ENCODE results near the gene FAM43A. TPM values are rescaled to one million over a fixed set of nuclear protein-coding genes. Genes with fewer than 3 reads are reported as not detected.

The FAM43A gene
- total and polyA plus RNA-seq, 2 of the 4 experiments (the other 2 are of a cell fraction) = 3.0 to 11.5 TPM

- 2% methylated on average over 34 of the region's 57 CpGs; no CpG with 5 or more reads in 1 of the 2 experiments for WGBS, 2 experiments (ENCODE audit: extremely low coverage in 2 of 2, insufficient read length in 1 of 2)
- H4K91ac ChIP-seq (ENCODE audit: insufficient read depth, low read depth, low read length) = peak overlapping the region; percentile 57
- peaks cover 19% of the 10 kb centered on the region for H3K4me1 ChIP-seq (ENCODE audit: control insufficient read depth, insufficient read depth, low read length)
- peaks cover 33% of the 10 kb centered on the region for H4K20me1 ChIP-seq (ENCODE audit: insufficient read depth, low read length)
- peak overlapping the region; percentile 95 for H3K4me2 ChIP-seq (ENCODE audit: low read depth, low read length)
- peak overlapping the region; percentile 14 for H2BK5ac ChIP-seq (ENCODE audit: low read depth, low read length, poor library complexity, severe bottlenecking)
- H2AK5ac ChIP-seq (ENCODE audit: low read depth, low read length) = peak overlapping the region; percentile 20; the same call in 1 of the 2 replicates
- DNase-seq = peak; percentile 51
- dilution Hi-C loops (cut with HindIII; ENCODE audit: low sequenced_read_pairs, unreplicated experiment) (no loop called here), intact Hi-C loops (cut with micrococcal nuclease) (loop anchor here (2.0 to 5.0 kb wide), 6 partner anchors 39 to 467 kb away; no protein-coding TSS in a partner anchor), in situ Hi-C loops (cut with MboI; ENCODE audit: low sequenced_read_pairs) (no loop called here)
- H4K8ac ChIP-seq (ENCODE audit: low read depth in 2 of 2, low read length in 2 of 2) = peak overlapping the region; percentile 22 to 59; a peak in 1 of 4 replicates
- TF ChIP-seq, protein P1, sequence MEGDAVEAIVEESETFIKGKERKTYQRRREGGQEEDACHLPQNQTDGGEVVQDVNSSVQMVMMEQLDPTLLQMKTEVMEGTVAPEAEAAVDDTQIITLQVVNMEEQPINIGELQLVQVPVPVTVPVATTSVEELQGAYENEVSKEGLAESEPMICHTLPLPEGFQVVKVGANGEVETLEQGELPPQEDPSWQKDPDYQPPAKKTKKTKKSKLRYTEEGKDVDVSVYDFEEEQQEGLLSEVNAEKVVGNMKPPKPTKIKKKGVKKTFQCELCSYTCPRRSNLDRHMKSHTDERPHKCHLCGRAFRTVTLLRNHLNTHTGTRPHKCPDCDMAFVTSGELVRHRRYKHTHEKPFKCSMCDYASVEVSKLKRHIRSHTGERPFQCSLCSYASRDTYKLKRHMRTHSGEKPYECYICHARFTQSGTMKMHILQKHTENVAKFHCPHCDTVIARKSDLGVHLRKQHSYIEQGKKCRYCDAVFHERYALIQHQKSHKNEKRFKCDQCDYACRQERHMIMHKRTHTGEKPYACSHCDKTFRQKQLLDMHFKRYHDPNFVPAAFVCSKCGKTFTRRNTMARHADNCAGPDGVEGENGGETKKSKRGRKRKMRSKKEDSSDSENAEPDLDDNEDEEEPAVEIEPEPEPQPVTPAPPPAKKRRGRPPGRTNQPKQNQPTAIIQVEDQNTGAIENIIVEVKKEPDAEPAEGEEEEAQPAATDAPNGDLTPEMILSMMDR (conservative IDR thresholded peaks at IDR 0.05; ENCODE audit: low read depth, low read length) = peak; percentile 40
- TF ChIP-seq CEBPB (IDR thresholded peaks at IDR 0.05; ENCODE audit: low read depth, low read length) (peak; percentile 67), MAFK (IDR thresholded peaks at IDR 0.05; ENCODE audit: low read depth, low read length) (no peak), BHLHE40 (IDR thresholded peaks at IDR 0.05; ENCODE audit: low read depth, low read length) (peak; percentile 56; the same call in 1 of the 2 replicates), RCOR1 (IDR thresholded peaks at IDR 0.05; ENCODE audit: insufficient replicate concordance, low read length) (no peak), SMC3 (IDR thresholded peaks at IDR 0.05; ENCODE audit: low read depth, low read length) (peak; percentile 16; the same call in 1 of the 2 replicates), RAD21 (IDR thresholded peaks at IDR 0.05; ENCODE audit: low read length) (peak; percentile 37)
- peak overlapping the region; percentile 93 for H2AFZ ChIP-seq (replicated peaks; ENCODE audit: low read length, poor library complexity)
- no peaks in the 10 kb centered on the region for H3K27me3 ChIP-seq (ENCODE audit: control insufficient read depth, insufficient read depth, low read length)
- H3K9me3 ChIP-seq (ENCODE audit: control insufficient read depth, insufficient read depth, low read length) = no peaks in the 10 kb centered on the region
- 0 out of 2 replicates have a peak, but pooled peaks cover 6% of the 10 kb centered on the region for H3K9me1 ChIP-seq (ENCODE audit: insufficient read depth, low read length)
- H3K18ac ChIP-seq (ENCODE audit: low read depth, low read length) = peak overlapping the region; percentile 61; the same call in 1 of the 2 replicates
- ChIA-PET CTCF (interaction anchor here (0.6 to 2.5 kb wide), 7 partner anchors 15 to 583 kb away, joined by 3 to 9 read pairs (median 5); partner anchors contain the start of gene LSG1), POLR2A (ENCODE audit: unreplicated experiment) (interaction anchor here (0.6 to 0.7 kb wide), 2 partner anchors 15 to 820 kb away, joined by 3 to 4 read pairs; no protein-coding TSS in a partner anchor)
- H3K14ac ChIP-seq (replicated peaks; ENCODE audit: low read depth, low read length) = peak overlapping the region; percentile 81; the same call in 1 of the 2 replicates
- H3K4me3 ChIP-seq (ENCODE audit: insufficient read depth, low read depth, low read length) = peak overlapping the region; percentile 61
- peaks cover 0 to 19% of the 10 kb centered on the region in 2 experiments; a peak in 2 of 4 replicates for H3K79me1 ChIP-seq (ENCODE audit: low read depth in 1 of 2, low read length in 2 of 2)
- peak overlapping the region; percentile 84 for H3K4ac ChIP-seq (ENCODE audit: low read depth, low read length)
- H2BK20ac ChIP-seq (ENCODE audit: low read depth, low read length) = 0 out of 2 replicates have a peak overlapping the region, but pooled peaks have one; percentile 16
- BruUV-seq (replicated peaks) = no TSS peak
- H4K5ac ChIP-seq (ENCODE audit: low read depth, low read length) = peak overlapping the region; percentile 59; the same call in 1 of the 2 replicates
- H3K27ac ChIP-seq (ENCODE audit: insufficient read depth, low read length) = peak overlapping the region; percentile 87
- peaks cover 14% of the 10 kb centered on the region; the same call in 1 of the 2 replicates for H3K36me3 ChIP-seq (ENCODE audit: control insufficient read depth, insufficient read depth, low read length)
- H2BK120ac ChIP-seq (ENCODE audit: low read depth, low read length) = peak overlapping the region; percentile 85
- no peak overlapping the region for H3K56ac ChIP-seq (ENCODE audit: extremely low read depth, insufficient read depth, low read length)
- H2BK15ac ChIP-seq (ENCODE audit: low read depth, low read length) = no peak overlapping the region
- peak; percentile 2 for ATAC-seq (ENCODE audit: low read depth)
- peak overlapping the region; percentile 59 for H3K9ac ChIP-seq (ENCODE audit: low read depth, low read length)
- peak overlapping the region; percentile 68 for H3K23ac ChIP-seq (ENCODE audit: low read depth, low read length)
- H2AK9ac ChIP-seq (replicated peaks; ENCODE audit: low read depth, low read length, poor library complexity) = peak overlapping the region; percentile 86
Measured at GRCh38 chr3:194687638-194688199, 2.0 kb downstream of the FAM43A start.

All from IMR-90 (cell line).